ENCODE results near the gene STK11.

Gene STK11

DNA sequence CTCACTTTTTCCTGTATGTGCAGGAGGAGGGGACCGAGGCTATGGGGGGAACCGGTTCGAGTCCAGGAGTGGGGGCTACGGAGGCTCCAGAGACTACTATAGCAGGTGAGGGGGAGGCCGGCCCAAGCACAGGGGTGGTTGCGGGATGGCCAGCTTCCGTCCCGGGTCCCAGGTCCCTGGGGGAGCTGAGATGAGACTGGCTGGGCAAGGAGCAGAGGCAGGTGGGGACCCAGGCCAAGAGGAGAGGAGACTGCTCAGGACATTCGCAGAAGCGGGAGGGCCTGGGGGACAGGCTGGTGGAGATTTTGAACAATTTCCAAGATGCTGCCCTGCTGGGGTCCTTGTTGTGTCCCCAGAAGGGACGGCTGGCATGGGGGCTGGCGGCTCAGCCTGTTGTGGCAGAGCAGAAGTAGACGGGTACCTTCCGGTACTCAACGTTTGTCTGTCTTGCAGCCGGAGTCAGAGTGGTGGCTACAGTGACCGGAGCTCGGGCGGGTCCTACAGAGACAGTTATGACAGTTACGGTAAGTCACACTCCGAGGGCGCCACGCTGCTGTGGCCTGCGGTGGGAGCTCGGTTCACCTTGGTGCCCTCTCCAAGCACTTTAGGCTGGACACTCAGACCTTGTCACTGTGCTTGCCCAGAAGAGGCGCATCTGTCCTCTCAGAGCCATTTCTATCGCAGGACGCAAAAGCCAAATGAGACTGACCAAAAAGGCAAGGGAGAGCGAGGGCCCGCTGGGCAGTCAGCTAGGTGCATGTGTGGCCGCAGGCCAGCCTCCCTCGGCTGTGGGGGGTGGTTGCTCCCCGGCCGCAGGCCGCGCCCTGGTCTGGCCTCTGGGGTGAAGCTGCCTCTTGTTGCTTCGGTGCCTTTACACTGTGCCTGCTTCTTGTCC is 66.2 kb downstream of the STK11 start:
- no peak for DNase-seq (ENCODE audit: low read depth)
- TF ChIP-seq, protein P1, sequence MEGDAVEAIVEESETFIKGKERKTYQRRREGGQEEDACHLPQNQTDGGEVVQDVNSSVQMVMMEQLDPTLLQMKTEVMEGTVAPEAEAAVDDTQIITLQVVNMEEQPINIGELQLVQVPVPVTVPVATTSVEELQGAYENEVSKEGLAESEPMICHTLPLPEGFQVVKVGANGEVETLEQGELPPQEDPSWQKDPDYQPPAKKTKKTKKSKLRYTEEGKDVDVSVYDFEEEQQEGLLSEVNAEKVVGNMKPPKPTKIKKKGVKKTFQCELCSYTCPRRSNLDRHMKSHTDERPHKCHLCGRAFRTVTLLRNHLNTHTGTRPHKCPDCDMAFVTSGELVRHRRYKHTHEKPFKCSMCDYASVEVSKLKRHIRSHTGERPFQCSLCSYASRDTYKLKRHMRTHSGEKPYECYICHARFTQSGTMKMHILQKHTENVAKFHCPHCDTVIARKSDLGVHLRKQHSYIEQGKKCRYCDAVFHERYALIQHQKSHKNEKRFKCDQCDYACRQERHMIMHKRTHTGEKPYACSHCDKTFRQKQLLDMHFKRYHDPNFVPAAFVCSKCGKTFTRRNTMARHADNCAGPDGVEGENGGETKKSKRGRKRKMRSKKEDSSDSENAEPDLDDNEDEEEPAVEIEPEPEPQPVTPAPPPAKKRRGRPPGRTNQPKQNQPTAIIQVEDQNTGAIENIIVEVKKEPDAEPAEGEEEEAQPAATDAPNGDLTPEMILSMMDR (conservative IDR thresholded peaks at IDR 0.05; ENCODE audit: low read depth, low read length): no peak
- H3K4me3 ChIP-seq (ENCODE audit: low read depth, low read length): no peak overlapping the region

DNA sequence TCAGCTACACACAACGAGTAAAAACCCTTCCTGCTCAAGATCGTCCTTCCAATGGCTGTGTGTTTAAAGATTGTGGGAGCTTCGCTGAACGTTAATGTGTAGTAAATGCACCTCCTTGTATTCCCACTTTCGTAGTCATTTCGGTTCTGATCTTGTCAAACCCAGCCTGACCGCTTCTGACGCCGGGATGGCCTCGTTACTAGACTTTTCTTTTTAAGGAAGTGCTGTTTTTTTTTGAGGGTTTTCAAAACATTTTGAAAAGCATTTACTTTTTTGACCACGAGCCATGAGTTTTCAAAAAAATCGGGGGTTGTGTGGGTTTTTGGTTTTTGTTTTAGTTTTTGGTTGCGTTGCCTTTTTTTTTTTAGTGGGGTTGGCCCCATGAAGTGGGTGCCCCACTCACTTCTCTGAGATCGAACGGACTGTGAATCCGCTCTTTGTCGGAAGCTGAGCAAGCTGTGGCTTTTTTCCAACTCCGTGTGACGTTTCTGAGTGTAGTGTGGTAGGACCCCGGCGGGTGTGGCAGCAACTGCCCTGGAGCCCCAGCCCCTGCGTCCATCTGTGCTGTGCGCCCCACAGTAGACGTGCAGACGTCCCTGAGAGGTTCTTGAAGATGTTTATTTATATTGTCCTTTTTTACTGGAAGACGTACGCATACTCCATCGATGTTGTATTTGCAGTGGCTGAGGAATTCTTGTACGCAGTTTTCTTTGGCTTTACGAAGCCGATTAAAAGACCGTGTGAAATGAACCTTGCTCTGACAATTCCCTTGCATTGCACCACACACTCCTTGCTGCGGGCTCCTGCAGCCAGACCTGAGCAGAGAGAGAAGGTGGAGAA is 67.1 kb downstream of the STK11 start:
- no peak for DNase-seq (ENCODE audit: low read depth)
- H3K4me3 ChIP-seq (ENCODE audit: low read depth, low read length): no peak overlapping the region
- TF ChIP-seq, protein P1 (conservative IDR thresholded peaks at IDR 0.05; ENCODE audit: low read depth, low read length): no peak

DNA sequence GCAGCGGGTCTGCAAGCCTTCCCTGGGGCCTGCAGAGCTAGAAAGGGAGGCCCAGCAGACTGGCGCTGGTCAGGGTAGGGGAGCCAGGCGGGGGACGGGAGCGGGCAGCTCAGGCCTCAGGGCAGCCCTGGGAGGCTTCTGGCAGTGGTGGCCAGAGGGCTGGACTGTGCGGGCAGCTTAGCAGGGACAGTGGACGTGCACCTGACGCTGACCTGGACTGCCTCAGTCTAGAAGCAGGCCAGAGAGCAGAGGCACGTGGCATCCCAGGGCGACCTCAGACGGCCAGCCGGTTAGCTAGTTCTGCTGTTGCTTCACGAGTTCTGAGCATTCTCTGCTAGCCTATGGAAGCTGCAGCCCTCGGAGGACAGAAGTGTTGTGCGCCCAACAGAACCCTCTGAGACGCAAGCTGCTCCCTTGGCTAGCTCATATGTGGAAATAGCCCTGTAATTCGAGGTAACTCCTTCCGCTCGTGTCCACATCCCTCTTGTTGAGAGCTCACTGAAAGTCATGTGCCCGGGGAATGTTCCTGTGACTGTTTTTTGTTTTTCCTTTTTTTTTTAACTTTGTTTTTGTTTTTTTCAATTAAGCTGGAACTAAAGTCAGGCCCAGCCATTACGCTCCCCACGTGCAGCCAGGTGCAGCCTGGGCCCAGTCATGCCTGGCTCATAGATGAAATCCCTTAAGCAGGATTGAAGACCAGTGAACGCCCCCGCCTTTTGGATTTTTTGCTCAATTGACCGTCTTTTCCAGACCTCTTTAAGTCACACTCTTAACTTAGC is 67.9 kb downstream of the STK11 start:
- DNase-seq (ENCODE audit: low read depth): no peak
- TF ChIP-seq, protein P1 (conservative IDR thresholded peaks at IDR 0.05; ENCODE audit: low read depth, low read length): no peak
- no peak overlapping the region for H3K4me3 ChIP-seq (ENCODE audit: low read depth, low read length)

DNA sequence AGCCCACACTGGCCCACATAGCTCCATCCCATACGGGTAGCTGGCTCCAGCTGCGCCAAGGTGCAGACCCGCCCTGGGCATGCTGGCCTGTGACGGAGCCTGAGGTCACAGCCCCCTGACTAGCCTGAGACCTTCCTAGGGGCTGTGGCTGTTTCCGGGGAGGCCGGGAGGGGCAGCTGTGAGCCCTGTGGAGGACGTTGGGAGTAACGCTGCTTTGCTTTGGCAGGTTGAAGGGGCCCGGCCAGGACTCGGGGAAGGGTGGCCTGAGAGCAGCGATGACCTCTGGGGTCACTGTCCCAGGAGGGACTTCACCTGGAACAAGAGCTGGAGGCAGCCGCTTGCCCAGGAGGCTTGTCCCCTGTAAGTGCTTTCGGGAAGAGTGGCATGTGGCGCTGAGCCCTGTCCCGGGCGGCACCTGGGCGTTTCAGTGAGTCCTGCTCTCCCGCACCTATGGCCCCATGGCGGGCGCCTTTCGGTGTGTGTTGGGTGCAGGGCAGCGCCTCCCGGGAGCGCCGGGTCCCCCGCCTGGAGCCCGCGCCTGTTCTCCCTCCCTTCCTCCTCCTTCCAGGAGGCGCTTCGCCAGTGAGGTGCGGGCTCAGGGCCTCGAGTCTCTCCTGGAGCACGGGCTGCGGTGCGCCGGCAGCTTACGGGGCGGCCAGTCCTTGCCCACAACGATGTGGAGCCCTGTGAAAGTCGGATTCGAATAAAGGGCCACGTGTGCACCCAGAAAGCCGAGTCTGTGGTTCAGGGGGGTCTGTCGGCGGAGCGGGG is 68.7 kb downstream of the STK11 start:
- no peak for DNase-seq (ENCODE audit: low read depth)
- TF ChIP-seq, protein P1 (conservative IDR thresholded peaks at IDR 0.05; ENCODE audit: low read depth, low read length): no peak
- peak overlapping the region; percentile 66 for H3K4me3 ChIP-seq (ENCODE audit: low read depth, low read length)

DNA sequence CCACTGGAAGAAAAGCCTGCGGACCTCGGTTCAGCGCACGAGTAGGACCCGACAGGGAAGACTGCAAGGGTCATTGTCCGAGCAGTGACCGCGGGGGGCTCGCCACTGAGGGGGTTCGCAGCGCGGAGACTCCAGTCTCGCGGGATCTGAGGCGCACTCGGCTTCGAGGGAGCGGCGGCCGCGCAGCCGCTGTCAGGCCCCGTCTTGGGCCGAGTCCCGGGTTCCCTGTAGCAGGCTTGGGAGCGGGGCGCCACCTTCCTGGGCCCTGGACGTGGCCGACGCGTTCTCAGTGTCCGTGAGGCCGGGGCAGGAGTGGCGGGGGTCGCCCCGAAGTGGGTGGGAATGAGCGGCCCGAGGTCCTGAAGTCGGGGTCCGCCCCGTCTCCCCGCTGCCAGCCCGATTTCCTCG is 69.3 kb downstream of the STK11 start:
- H3K4me3 ChIP-seq (ENCODE audit: low read depth, low read length): peak overlapping the region; percentile 66
- no peak for DNase-seq (ENCODE audit: low read depth)
- TF ChIP-seq, protein P1 (conservative IDR thresholded peaks at IDR 0.05; ENCODE audit: low read depth, low read length): no peak
